Ramos (cell line): ENCODE results near the gene CITED2.

Experiments
- in situ Hi-C: fragments of 300-500 bp; cut with MboI; formaldehyde crosslinking; loops from one replicate; pipeline ENCODE4 v1.14.3; 2022; ENCODE audit warnings: low sequenced_read_pairs; ENCODE audit not compliant: unreplicated experiment

The CITED2 gene

GRCh38 chr6:139337001-139337400, 37.4 kb downstream of the CITED2 start:
- in situ Hi-C loops: no loop called here

GRCh38 chr6:139336488-139336887, 38.0 kb downstream of the CITED2 start:
- in situ Hi-C loops: no loop called here

GRCh38 chr6:139335447-139336210, 38.8 kb downstream of the CITED2 start:
- in situ Hi-C loops: no loop called here

GRCh38 chr6:139334806-139335446, 39.5 kb downstream of the CITED2 start:
- in situ Hi-C loops: no loop called here

- in situ Hi-C loops: no loop called here
Observed at GRCh38 chr6:139330826-139331500, 43.5 kb downstream of the CITED2 start.

GRCh38 chr6:139330306-139330705, 44.1 kb downstream of the CITED2 start:
- in situ Hi-C loops: no loop called here

GRCh38 chr6:139329224-139329623, 45.2 kb downstream of the CITED2 start:
- in situ Hi-C loops: no loop called here

- in situ Hi-C loops: no loop called here
Observed at GRCh38 chr6:139327038-139327437, 47.4 kb downstream of the CITED2 start.

- in situ Hi-C loops: no loop called here
Observed at GRCh38 chr6:139325686-139326085, 48.8 kb downstream of the CITED2 start.

- in situ Hi-C loops: no loop called here
Observed at GRCh38 chr6:139325125-139325524, 49.3 kb downstream of the CITED2 start.

- in situ Hi-C loops: no loop called here
Observed at GRCh38 chr6:139324301-139324555, 50.2 kb downstream of the CITED2 start.

- in situ Hi-C loops: no loop called here
Observed at GRCh38 chr6:139323511-139324300, 50.7 kb downstream of the CITED2 start.
